ENCODE measurements around the gene ACSBG1. TPM values are rescaled to one million over a fixed set of nuclear protein-coding genes. Genes with fewer than 3 reads are reported as not detected.

ACSBG1 gene
- polyA plus RNA-seq, 1 donor (not counting 4 experiments of a cell fraction or from before 2014, with no cell fraction given) = 0.01 TPM

DNA sequence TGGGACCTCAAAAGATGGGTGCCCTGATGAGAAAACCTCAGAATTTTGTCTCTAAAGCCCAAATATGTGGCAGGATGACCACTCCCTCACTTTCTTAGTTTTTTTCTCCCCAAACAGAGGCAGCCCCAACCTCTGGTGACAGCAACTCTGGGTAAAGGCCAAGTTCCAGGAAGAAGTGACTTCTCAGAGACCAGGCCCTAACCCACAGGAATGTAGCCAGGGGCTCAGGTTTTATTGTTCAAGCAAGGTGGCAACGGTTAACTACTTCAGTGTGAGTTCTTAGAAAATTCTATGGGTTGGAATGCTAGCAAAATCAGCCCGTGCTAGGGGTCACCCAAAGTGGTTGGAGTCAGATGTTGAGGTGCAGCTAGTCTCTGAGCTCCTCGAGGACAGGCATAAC is 24.9 kb upstream of the ACSBG1 start:
- DNase-seq (ENCODE audit: low read depth, low spot score) (no peak), FAIRE-seq (no peak)
- H4K20me1 ChIP-seq (ENCODE audit: control insufficient read depth, extremely low read depth, insufficient read depth, low read length) = no peaks in the 10 kb centered on the region
- H3K4me3 ChIP-seq (ENCODE audit: control insufficient read depth in 2 of 3, extremely low read depth in 1 of 3, insufficient read depth in 2 of 3, low read depth in 1 of 3, low read length in 3 of 3) = no peak overlapping the region
- no peaks in the 10 kb centered on the region for H3K36me3 ChIP-seq (ENCODE audit: control insufficient read depth in 2 of 2, extremely low read depth in 1 of 2, insufficient read depth in 2 of 2, low read length in 2 of 2)
- no peaks in the 10 kb centered on the region for H3K27me3 ChIP-seq (ENCODE audit: control insufficient read depth, extremely low read depth, insufficient read depth, low read length)
- no peak overlapping the region for H3K4me2 ChIP-seq (ENCODE audit: control insufficient read depth, extremely low read depth, insufficient read depth, low read depth, low read length)
- no peak overlapping the region for H2AFZ ChIP-seq (ENCODE audit: control insufficient read depth, low read length)
- H3K9me1 ChIP-seq (ENCODE audit: control insufficient read depth, extremely low read depth, insufficient read depth, low read length) = no peaks in the 10 kb centered on the region
- H3K4me1 ChIP-seq (ENCODE audit: control insufficient read depth, extremely low read depth, insufficient read depth, low read length) = no peaks in the 10 kb centered on the region
- no peaks in the 10 kb centered on the region for H3K9me3 ChIP-seq (ENCODE audit: control insufficient read depth, low read depth, low read length)
- TF ChIP-seq EZH2 (IDR thresholded peaks at IDR 0.05; ENCODE audit: low read length) = no peak
- TF ChIP-seq, protein P1, sequence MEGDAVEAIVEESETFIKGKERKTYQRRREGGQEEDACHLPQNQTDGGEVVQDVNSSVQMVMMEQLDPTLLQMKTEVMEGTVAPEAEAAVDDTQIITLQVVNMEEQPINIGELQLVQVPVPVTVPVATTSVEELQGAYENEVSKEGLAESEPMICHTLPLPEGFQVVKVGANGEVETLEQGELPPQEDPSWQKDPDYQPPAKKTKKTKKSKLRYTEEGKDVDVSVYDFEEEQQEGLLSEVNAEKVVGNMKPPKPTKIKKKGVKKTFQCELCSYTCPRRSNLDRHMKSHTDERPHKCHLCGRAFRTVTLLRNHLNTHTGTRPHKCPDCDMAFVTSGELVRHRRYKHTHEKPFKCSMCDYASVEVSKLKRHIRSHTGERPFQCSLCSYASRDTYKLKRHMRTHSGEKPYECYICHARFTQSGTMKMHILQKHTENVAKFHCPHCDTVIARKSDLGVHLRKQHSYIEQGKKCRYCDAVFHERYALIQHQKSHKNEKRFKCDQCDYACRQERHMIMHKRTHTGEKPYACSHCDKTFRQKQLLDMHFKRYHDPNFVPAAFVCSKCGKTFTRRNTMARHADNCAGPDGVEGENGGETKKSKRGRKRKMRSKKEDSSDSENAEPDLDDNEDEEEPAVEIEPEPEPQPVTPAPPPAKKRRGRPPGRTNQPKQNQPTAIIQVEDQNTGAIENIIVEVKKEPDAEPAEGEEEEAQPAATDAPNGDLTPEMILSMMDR (optimal IDR thresholded peaks at IDR 0.05 in 1 of 3, IDR thresholded peaks at IDR 0.05 in 1 of 3, conservative IDR thresholded peaks at IDR 0.05 in 1 of 3; ENCODE audit: extremely low read depth in 1 of 3, insufficient read depth in 2 of 3, low read length in 3 of 3) = no peak
- dilution Hi-C loops (cut with MboI; ENCODE audit: extremely low pct_ligation_motif_present, low sequenced_read_pairs) = no loop called here
- no peak overlapping the region for H3K27ac ChIP-seq (ENCODE audit: control insufficient read depth, insufficient read depth, low read length)
- no peak overlapping the region for H3K9ac ChIP-seq (ENCODE audit: control insufficient read depth, extremely low read depth, insufficient read depth, low read length)
- H3K79me2 ChIP-seq (ENCODE audit: control insufficient read depth, insufficient read depth, low read length) = no peaks in the 10 kb centered on the region

- Histone ChIP-seq H3K4me3 (ENCODE audit: control insufficient read depth in 2 of 3, extremely low read depth in 1 of 3, insufficient read depth in 2 of 3, low read depth in 1 of 3, low read length in 3 of 3) (no peak overlapping the region), H4K20me1 (ENCODE audit: control insufficient read depth, extremely low read depth, insufficient read depth, low read length) (no peaks in the 10 kb centered on the region), H3K27ac (ENCODE audit: control insufficient read depth, insufficient read depth, low read length) (no peak overlapping the region), H3K79me2 (ENCODE audit: control insufficient read depth, insufficient read depth, low read length) (no peaks in the 10 kb centered on the region), H3K9me1 (ENCODE audit: control insufficient read depth, extremely low read depth, insufficient read depth, low read length) (no peaks in the 10 kb centered on the region), H2AFZ (ENCODE audit: control insufficient read depth, low read length) (no peak overlapping the region), H3K9me3 (ENCODE audit: control insufficient read depth, low read depth, low read length) (no peaks in the 10 kb centered on the region), H3K4me1 (ENCODE audit: control insufficient read depth, extremely low read depth, insufficient read depth, low read length) (no peaks in the 10 kb centered on the region), H3K27me3 (ENCODE audit: control insufficient read depth, extremely low read depth, insufficient read depth, low read length) (no peaks in the 10 kb centered on the region), H3K36me3 (ENCODE audit: control insufficient read depth in 2 of 2, extremely low read depth in 1 of 2, insufficient read depth in 2 of 2, low read length in 2 of 2) (no peaks in the 10 kb centered on the region), H3K4me2 (ENCODE audit: control insufficient read depth, extremely low read depth, insufficient read depth, low read depth, low read length) (no peak overlapping the region), H3K9ac (ENCODE audit: control insufficient read depth, extremely low read depth, insufficient read depth, low read length) (no peak overlapping the region)
- no peak for DNase-seq (ENCODE audit: low read depth, low spot score)
- dilution Hi-C loops (cut with MboI; ENCODE audit: extremely low pct_ligation_motif_present, low sequenced_read_pairs) = no loop called here
- no peak for TF ChIP-seq EZH2 (IDR thresholded peaks at IDR 0.05; ENCODE audit: low read length)
- no peak for FAIRE-seq
Measured at GRCh38 chr15:78257681-78258080, 23.3 kb upstream of the ACSBG1 start.

GRCh38 chr15:78256044-78256437 is 21.7 kb upstream of the ACSBG1 start:
- H3K4me1 ChIP-seq (ENCODE audit: control insufficient read depth, extremely low read depth, insufficient read depth, low read length) = no peaks in the 10 kb centered on the region
- FAIRE-seq (no peak), DNase-seq (ENCODE audit: low read depth, low spot score) (no peak)
- no peaks in the 10 kb centered on the region for H3K79me2 ChIP-seq (ENCODE audit: control insufficient read depth, insufficient read depth, low read length)
- no peak overlapping the region for H3K27ac ChIP-seq (ENCODE audit: control insufficient read depth, insufficient read depth, low read length)
- H3K36me3 ChIP-seq (ENCODE audit: control insufficient read depth in 2 of 2, extremely low read depth in 1 of 2, insufficient read depth in 2 of 2, low read length in 2 of 2) = no peaks in the 10 kb centered on the region
- H3K9ac ChIP-seq (ENCODE audit: control insufficient read depth, extremely low read depth, insufficient read depth, low read length) = no peak overlapping the region
- no peak overlapping the region for H3K4me2 ChIP-seq (ENCODE audit: control insufficient read depth, extremely low read depth, insufficient read depth, low read depth, low read length)
- no peak for TF ChIP-seq EZH2 (IDR thresholded peaks at IDR 0.05; ENCODE audit: low read length)
- TF ChIP-seq, protein P1 (optimal IDR thresholded peaks at IDR 0.05 in 1 of 3, IDR thresholded peaks at IDR 0.05 in 1 of 3, conservative IDR thresholded peaks at IDR 0.05 in 1 of 3; ENCODE audit: extremely low read depth in 1 of 3, insufficient read depth in 2 of 3, low read length in 3 of 3) = no peak
- dilution Hi-C loops (cut with MboI; ENCODE audit: extremely low pct_ligation_motif_present, low sequenced_read_pairs) = no loop called here
- H3K4me3 ChIP-seq (ENCODE audit: control insufficient read depth in 2 of 3, extremely low read depth in 1 of 3, insufficient read depth in 2 of 3, low read depth in 1 of 3, low read length in 3 of 3) = no peak overlapping the region
- no peak overlapping the region for H2AFZ ChIP-seq (ENCODE audit: control insufficient read depth, low read length)
- no peaks in the 10 kb centered on the region for H3K27me3 ChIP-seq (ENCODE audit: control insufficient read depth, extremely low read depth, insufficient read depth, low read length)
- no peaks in the 10 kb centered on the region for H3K9me1 ChIP-seq (ENCODE audit: control insufficient read depth, extremely low read depth, insufficient read depth, low read length)
- no peaks in the 10 kb centered on the region for H3K9me3 ChIP-seq (ENCODE audit: control insufficient read depth, low read depth, low read length)
- no peaks in the 10 kb centered on the region for H4K20me1 ChIP-seq (ENCODE audit: control insufficient read depth, extremely low read depth, insufficient read depth, low read length)

All from keratinocyte (primary cell).